AG09319 (cell line): ENCODE data around the gene SLC25A52.

Experiments used
- DNase-seq: peaks from one replicate; pipeline ENCODE4 v3.0.0-alpha.2; 2010; ENCODE audit warnings: low read depth; ENCODE audit errors: extremely low read depth
- TF ChIP-seq, protein P1 (sequence below): IDR thresholded peaks from 2 replicates; pipeline ENCODE4 v1.5.1; 2011; ENCODE audit warnings: low read depth, mild to moderate bottlenecking, inconsistent platforms, low read length, moderate library complexity

The SLC25A52 gene

DNA sequence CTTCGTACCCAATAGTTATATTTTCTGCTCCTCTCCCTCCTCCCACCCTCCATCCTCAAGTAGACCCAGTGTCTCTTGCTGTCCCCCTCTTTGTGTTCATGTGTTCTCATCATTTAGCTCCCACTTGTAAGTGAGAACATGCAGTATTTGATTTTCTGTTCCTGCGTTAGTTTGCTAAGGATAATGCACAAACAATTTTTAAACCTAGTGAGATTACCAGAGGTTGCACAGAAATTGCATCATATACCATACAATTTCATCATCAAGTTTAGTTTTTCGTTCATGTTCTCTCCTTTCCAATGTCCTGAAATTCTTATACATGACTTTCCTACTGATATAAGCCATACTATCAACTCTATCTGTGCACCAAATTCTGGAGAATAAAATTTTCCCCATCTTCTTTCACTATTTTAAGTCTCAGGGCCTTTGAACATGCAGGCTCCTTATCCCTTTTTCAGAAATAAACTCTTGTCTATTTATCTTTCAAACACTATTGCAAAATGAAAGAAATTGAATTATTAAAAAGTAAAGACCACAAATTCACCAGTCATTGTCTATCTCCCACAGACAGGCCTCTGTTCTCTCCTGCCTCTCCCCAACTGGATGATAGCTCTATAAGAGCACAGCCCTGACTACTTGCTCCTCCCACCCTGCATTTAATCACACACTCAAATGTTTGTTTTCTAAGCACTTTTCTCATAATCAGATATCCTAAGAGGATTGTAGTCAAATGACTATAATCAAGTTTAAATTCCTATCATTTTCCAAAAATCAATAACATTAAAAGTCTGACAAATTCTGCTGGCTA lies 49.1 kb downstream of the SLC25A52 start:
- TF ChIP-seq, protein P1, sequence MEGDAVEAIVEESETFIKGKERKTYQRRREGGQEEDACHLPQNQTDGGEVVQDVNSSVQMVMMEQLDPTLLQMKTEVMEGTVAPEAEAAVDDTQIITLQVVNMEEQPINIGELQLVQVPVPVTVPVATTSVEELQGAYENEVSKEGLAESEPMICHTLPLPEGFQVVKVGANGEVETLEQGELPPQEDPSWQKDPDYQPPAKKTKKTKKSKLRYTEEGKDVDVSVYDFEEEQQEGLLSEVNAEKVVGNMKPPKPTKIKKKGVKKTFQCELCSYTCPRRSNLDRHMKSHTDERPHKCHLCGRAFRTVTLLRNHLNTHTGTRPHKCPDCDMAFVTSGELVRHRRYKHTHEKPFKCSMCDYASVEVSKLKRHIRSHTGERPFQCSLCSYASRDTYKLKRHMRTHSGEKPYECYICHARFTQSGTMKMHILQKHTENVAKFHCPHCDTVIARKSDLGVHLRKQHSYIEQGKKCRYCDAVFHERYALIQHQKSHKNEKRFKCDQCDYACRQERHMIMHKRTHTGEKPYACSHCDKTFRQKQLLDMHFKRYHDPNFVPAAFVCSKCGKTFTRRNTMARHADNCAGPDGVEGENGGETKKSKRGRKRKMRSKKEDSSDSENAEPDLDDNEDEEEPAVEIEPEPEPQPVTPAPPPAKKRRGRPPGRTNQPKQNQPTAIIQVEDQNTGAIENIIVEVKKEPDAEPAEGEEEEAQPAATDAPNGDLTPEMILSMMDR: no peak
- DNase-seq: no peak

GRCh38 chr18:31710826-31711225 lies 49.9 kb downstream of the SLC25A52 start:
- DNase-seq: no peak
- TF ChIP-seq, protein P1: no peak
